NB4 (cell line): ENCODE data around the gene CD47.

ENCODE experiments used
- POLR2A ChIP-seq: IDR thresholded peaks from 2 replicates; pipeline ENCODE4 v1.6.1; 2011; ENCODE audit warnings: mild to moderate bottlenecking; ENCODE audit not compliant: insufficient read length; ENCODE audit errors: extremely low read depth
- TF ChIP-seq, protein P1 (sequence below): IDR thresholded peaks from one replicate; pipeline ENCODE4 v1.5.1; 2012; ENCODE audit warnings: low read depth, low read length
- TF ChIP-seq, protein P2 (sequence below): IDR thresholded peaks from 2 replicates; pipeline ENCODE4 v1.6.1; 2011; ENCODE audit warnings: low read depth, low read length

DNA sequence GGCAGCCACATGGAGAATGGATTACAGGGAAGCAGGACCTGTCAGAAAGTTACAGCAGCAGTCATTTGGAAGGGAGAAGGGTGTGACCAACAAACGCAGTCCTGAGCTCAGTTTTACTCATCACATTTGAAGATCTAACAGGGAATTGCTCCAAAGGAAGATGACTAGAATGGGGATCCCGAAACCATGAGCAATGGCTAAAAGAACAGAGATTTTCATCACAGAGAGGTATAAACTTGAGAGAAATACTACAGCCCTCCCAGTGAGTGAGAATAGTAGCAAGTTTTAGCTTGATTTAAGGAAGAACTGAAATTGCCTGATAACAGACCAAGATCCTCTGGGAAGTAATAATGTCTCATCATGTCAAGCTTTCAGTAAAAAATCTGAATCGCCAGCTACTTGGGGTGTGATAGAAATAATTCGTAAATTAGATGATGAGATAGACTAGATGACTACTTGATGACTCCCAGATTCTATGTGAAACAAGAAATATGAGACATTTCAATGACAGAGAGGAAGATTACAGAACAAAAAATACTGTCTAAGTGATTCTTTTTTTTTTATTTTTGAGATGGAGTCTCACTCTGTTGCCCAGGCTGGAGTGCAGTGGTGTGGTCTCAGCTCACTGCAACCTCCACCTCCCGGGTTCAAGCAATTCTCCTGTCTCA lies 16.9 kb downstream of the CD47 start:
- TF ChIP-seq, protein P1, sequence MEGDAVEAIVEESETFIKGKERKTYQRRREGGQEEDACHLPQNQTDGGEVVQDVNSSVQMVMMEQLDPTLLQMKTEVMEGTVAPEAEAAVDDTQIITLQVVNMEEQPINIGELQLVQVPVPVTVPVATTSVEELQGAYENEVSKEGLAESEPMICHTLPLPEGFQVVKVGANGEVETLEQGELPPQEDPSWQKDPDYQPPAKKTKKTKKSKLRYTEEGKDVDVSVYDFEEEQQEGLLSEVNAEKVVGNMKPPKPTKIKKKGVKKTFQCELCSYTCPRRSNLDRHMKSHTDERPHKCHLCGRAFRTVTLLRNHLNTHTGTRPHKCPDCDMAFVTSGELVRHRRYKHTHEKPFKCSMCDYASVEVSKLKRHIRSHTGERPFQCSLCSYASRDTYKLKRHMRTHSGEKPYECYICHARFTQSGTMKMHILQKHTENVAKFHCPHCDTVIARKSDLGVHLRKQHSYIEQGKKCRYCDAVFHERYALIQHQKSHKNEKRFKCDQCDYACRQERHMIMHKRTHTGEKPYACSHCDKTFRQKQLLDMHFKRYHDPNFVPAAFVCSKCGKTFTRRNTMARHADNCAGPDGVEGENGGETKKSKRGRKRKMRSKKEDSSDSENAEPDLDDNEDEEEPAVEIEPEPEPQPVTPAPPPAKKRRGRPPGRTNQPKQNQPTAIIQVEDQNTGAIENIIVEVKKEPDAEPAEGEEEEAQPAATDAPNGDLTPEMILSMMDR, result no peak
- no peak for TF ChIP-seq POLR2A
- TF ChIP-seq, protein P2, sequence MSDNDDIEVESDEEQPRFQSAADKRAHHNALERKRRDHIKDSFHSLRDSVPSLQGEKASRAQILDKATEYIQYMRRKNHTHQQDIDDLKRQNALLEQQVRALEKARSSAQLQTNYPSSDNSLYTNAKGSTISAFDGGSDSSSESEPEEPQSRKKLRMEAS, result no peak
